Esophagus squamous epithelium (tissue), 4 donors: ENCODE measurements around the gene ARHGEF33.

Experiments used
- CTCF ChIP-seq, 6 experiments: fragments of 450-650 bp in 4 of 6; fragments of 200-600 bp in 2 of 6; sonication (generic) in 2 of 6; IDR thresholded peaks; one replicate each; pipeline ENCODE4 v1.5.1; 2016 to 2019; ENCODE audit warnings: antibody characterized with exemption in 6 of 6, mild to moderate bottlenecking in 4 of 6, moderate library complexity in 4 of 6
- POLR2A ChIP-seq, 4 donors: fragments of 450-650 bp; IDR thresholded peaks; one replicate each; pipeline ENCODE4 v1.6.1; 2017; ENCODE audit warnings: antibody characterized with exemption in 4 of 4, mild to moderate bottlenecking in 4 of 4, moderate library complexity in 3 of 4

DNA sequence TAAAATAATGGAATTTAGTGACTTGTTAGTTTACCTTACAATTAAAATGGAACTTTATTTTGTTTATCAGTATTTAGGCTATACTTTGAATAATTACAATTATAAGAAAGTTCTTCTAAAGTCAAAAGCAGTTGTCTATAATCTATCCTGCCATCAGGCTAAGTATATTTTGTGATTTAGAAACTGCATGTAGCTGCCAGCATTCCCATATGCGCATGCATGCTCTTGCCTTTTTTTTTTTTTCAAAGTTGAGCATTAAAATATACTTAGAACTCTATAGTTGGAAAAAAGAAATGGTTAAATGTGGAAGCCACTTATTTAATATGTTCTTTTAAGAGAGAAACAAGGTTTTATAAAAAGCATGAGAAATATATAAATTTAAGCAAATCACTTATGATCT lies 99.0 kb downstream of the ARHGEF33 start:
- TF ChIP-seq CTCF (IDR thresholded peaks at IDR 0.05) (no peak), POLR2A (IDR thresholded peaks at IDR 0.05) (no peak)
